GM12865 (cell line): ENCODE measurements around the gene LATS2.
"Not testable (repeated sequence)": the region's sequence is repeated elsewhere in the genome, so short reads cannot be mapped to it uniquely, and the experiment has no call there.

Experiments used
- DNase-seq: peaks from one replicate; pipeline ENCODE4 v3.0.0; 2010; ENCODE audit warnings: low read depth
- H3K4me3 ChIP-seq: 2 replicates; pipeline ENCODE4 v1.5.1; 2011; ENCODE audit warnings: mild to moderate bottlenecking, low read depth, low read length, control low read depth
- CTCF ChIP-seq: IDR thresholded peaks from 2 replicates; pipeline ENCODE4 v1.5.1; 2011; ENCODE audit warnings: low read length, control low read depth, low read depth, inconsistent platforms; ENCODE audit not compliant: insufficient read depth; ENCODE audit errors: missing control alignments

LATS2 gene

GRCh38 chr13:21055511-21056045, 5.8 kb downstream of the LATS2 start:
- DNase-seq: no peak
- no peak overlapping the region for H3K4me3 ChIP-seq
- TF ChIP-seq CTCF: no peak

GRCh38 chr13:21055016-21055415, 6.4 kb downstream of the LATS2 start:
- H3K4me3 ChIP-seq: no peak overlapping the region
- DNase-seq: no peak
- no peak for TF ChIP-seq CTCF

- TF ChIP-seq CTCF: no peak
- DNase-seq: no peak
- no peak overlapping the region for H3K4me3 ChIP-seq
Observed at GRCh38 chr13:21054313-21054712, 7.1 kb downstream of the LATS2 start.

- no peak for DNase-seq
- TF ChIP-seq CTCF: no peak
- no peak overlapping the region for H3K4me3 ChIP-seq
Observed at GRCh38 chr13:21053231-21053630, 8.2 kb downstream of the LATS2 start.

GRCh38 chr13:21051675-21052074, 9.7 kb downstream of the LATS2 start:
- no peak for DNase-seq
- H3K4me3 ChIP-seq: no peak overlapping the region
- no peak for TF ChIP-seq CTCF

GRCh38 chr13:21050288-21051197, 10.8 kb downstream of the LATS2 start:
- no peak overlapping the region for H3K4me3 ChIP-seq
- DNase-seq: peak; percentile 23
- TF ChIP-seq CTCF: no peak

- not testable (repeated sequence) for DNase-seq, H3K4me3 ChIP-seq
Observed at GRCh38 chr13:21049731-21050130, 11.7 kb downstream of the LATS2 start.
